NB4 (cell line): Measurements from ENCODE around the gene ENHO.

Experiments used
- DNase-seq: peaks from one replicate; pipeline ENCODE4 v3.0.0; 2010; ENCODE audit warnings: low read depth
- H3K4me3 ChIP-seq: one replicate; pipeline ENCODE4 v1.5.1; 2011; ENCODE audit warnings: mild to moderate bottlenecking, low read depth, low read length, moderate library complexity
- CTCF ChIP-seq: IDR thresholded peaks from one replicate; pipeline ENCODE4 v1.5.1; 2012; ENCODE audit warnings: low read depth, low read length
- MAX ChIP-seq: IDR thresholded peaks from 2 replicates; pipeline ENCODE4 v1.6.1; 2011; ENCODE audit warnings: low read depth, low read length
- MYC ChIP-seq: IDR thresholded peaks from 2 replicates; pipeline ENCODE4 v1.6.1; 2011; ENCODE audit warnings: low read depth, low read length
- POLR2A ChIP-seq: IDR thresholded peaks from 2 replicates; pipeline ENCODE4 v1.6.1; 2011; ENCODE audit warnings: mild to moderate bottlenecking; ENCODE audit not compliant: insufficient read length; ENCODE audit errors: extremely low read depth

Gene ENHO

GRCh38 chr9:34549407-34549732 is 26.6 kb upstream of the ENHO start:
- DNase-seq, result no peak
- H3K4me3 ChIP-seq, result no peak overlapping the region
- TF ChIP-seq MYC (no peak), MAX (no peak), CTCF (no peak), POLR2A (no peak)

- no peak overlapping the region for H3K4me3 ChIP-seq
- TF ChIP-seq MYC (no peak), CTCF (peak; percentile 95)
- DNase-seq, result peak; percentile 57
Measured at GRCh38 chr9:34547960-34548611, 25.3 kb upstream of the ENHO start.

GRCh38 chr9:34546834-34547827 is 24.3 kb upstream of the ENHO start:
- DNase-seq, result peak; percentile 83
- peak; percentile 93 for TF ChIP-seq CTCF
- TF ChIP-seq MYC, result 0 out of 2 replicates have a peak, but pooled peaks have one; percentile 57
- peak; percentile 88 for TF ChIP-seq MAX
- TF ChIP-seq POLR2A, result no peak

GRCh38 chr9:34546102-34546833 is 23.5 kb upstream of the ENHO start:
- TF ChIP-seq MAX (no peak), POLR2A (no peak), CTCF (no peak), MYC (no peak)
- H3K4me3 ChIP-seq, result no peak overlapping the region
- no peak for DNase-seq

More at GRCh38 chr9:34546834-34547827, 24.3 kb upstream of the ENHO start:
- no peak overlapping the region for H3K4me3 ChIP-seq

GRCh38 chr9:34545497-34545896 is 22.7 kb upstream of the ENHO start:
- DNase-seq, result no peak
- no peak overlapping the region for H3K4me3 ChIP-seq
- no peak for TF ChIP-seq MYC
- TF ChIP-seq POLR2A, result no peak
- no peak for TF ChIP-seq MAX
- no peak for TF ChIP-seq CTCF
